Keratinocyte (primary cell): Measurements from ENCODE around the gene GABRQ.

Experiments
- EZH2 ChIP-seq: IDR thresholded peaks from one replicate; pipeline ENCODE4 v1.6.1; 2012; ENCODE audit warnings: inconsistent platforms, mild to moderate bottlenecking, low read length, moderate library complexity
- TF ChIP-seq, protein P1 (sequence below), 3 experiments: IDR thresholded peaks in 1 of 3; conservative IDR thresholded peaks in 1 of 3; optimal IDR thresholded peaks in 1 of 3; 2 replicates in 2 of 3; 3 replicates in 1 of 3; pipeline versions ENCODE3 to v1.5.1; 2011; ENCODE audit warnings: low read length in 3 of 3, mild to moderate bottlenecking in 3 of 3, moderate library complexity in 2 of 3, control low read depth in 1 of 3, inconsistent platforms in 1 of 3; ENCODE audit not compliant: insufficient read depth in 2 of 3; ENCODE audit errors: extremely low read depth in 1 of 3

GRCh38 chrX:152656890-152657289 lies 19.2 kb downstream of the GABRQ start:
- no peak for TF ChIP-seq EZH2
- TF ChIP-seq, protein P1, sequence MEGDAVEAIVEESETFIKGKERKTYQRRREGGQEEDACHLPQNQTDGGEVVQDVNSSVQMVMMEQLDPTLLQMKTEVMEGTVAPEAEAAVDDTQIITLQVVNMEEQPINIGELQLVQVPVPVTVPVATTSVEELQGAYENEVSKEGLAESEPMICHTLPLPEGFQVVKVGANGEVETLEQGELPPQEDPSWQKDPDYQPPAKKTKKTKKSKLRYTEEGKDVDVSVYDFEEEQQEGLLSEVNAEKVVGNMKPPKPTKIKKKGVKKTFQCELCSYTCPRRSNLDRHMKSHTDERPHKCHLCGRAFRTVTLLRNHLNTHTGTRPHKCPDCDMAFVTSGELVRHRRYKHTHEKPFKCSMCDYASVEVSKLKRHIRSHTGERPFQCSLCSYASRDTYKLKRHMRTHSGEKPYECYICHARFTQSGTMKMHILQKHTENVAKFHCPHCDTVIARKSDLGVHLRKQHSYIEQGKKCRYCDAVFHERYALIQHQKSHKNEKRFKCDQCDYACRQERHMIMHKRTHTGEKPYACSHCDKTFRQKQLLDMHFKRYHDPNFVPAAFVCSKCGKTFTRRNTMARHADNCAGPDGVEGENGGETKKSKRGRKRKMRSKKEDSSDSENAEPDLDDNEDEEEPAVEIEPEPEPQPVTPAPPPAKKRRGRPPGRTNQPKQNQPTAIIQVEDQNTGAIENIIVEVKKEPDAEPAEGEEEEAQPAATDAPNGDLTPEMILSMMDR (optimal IDR thresholded peaks at IDR 0.05 in 1 of 3, IDR thresholded peaks at IDR 0.05 in 1 of 3, conservative IDR thresholded peaks at IDR 0.05 in 1 of 3; ENCODE audit: extremely low read depth in 1 of 3, insufficient read depth in 2 of 3, low read length in 3 of 3), result no peak
